HG03108 (cell line): Measurements from ENCODE around the gene MED4.
"Not testable (repeated sequence)": the region's sequence is repeated elsewhere in the genome, so short reads cannot be mapped to it uniquely, and the experiment has no call there.

ENCODE experiments used
- ATAC-seq: cut with Tn5 transposase; IDR thresholded peaks from one replicate; pipeline ENCODE4 v1.9.1; 2021; ENCODE audit warnings: moderate library complexity; ENCODE audit not compliant: unreplicated experiment

MED4 gene

DNA sequence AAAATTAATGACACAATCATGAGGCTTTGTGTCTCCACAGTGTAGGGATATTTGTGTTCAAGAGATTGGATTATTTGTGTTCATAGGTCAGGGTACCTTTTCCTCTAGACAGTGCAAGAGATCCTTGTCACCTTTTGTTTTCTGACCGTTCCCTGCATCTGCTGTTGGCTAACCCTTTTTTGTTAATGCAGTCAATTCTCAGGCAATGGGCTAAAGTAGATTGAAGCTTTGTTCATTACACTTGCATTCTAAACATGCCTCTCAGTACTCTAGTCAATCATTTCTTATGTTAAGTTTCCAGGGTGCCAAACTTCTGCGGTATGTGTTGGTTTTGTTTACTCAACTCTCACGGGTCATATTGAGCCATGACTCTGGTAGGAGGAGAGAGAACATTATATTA is 1.8 kb upstream of the MED4 start:
- ATAC-seq = no peak

DNA sequence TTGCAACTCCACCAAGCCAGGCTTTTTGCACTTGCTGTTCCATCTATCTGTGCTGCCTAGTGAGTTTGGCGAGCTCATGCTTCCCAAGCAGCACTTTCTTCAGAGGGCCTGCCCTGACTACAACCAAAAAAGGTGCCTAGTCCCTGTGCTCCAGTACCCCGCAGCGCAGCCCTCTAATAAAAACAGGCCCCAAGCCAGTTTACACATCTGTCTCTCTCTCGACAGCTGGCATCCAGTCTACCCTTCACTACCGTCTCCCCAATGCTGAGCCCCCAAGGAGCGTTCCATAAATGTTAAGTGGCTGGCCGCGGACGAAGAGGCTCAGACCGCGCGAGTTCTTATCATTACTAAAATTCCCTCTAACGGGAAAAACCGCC is 512 bp downstream of the MED4 start:
- no peak for ATAC-seq

DNA sequence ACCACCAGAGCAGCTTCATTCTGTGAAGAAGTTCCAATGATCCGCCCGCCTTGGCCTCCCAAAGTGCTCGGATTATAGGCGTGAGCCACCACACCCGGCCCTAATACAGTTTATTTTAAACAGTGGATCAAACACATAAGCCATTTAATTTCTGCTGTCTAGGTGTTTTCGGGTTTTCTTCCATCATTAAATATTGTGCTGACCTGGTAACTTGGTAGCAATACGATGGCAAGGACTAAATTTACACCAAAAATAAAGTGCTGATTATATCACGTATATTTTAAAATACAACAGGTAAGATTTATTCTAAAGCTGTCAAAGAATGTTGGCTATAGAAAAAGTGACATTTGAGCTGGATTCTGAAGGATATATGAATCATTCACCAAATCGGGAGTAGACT is 1.3 kb downstream of the MED4 start:
- no peak for ATAC-seq

DNA sequence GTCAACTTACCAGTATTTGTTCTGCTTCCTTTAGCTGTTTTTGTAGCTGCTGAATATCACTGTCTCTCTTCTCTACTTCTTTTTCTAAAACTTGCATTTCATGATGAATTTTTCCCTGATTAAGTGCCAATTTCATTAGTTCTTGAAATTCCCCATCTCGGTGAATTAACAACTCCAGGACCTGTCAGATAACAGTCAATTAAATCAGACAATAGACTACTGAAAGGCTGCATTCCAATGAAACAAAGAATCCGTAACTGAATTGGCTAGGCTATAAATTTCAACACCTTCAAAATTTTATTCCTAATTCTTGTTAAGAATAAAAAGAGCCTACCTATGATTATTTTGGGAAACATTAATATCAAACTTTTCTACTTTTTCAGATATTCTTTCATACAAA is 8.6 kb downstream of the MED4 start:
- no peak for ATAC-seq

DNA sequence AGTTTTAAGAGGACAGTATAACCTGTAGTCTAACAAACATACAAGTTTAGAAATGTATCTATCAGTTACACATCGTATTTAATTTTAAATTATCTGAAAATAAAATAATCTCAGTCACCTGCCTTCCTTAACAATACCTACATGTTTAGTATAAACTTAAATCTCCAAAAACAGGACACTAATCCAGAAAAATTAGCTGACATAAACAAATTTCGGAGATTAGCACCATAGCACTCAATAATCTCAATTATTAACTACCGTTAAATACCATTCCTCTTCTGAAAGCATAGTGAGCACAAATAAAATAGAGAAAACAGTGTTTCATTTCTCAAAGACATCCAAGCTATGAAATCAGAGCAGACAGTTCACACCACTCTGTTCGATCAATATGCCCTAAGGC is 13.2 kb downstream of the MED4 start:
- ATAC-seq = no peak

DNA sequence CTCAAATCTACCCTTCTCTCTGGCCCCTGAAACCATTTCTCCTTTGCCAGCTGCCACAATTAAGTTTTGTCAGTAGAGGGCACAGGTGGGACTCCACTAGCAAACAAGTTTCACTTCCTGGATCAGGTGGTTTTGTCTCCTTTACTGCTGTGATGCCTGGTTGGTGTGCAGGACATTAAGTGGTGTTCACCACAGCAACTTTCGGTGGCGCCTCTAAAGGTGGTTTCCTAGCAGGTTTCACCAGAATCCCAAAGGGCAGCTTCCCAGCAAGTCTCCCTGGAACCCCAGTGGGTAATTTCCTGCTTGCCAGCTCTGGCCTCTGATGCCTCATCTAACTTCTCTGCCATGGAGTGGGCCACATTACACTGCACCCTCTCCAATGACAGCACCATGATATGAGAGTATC is 16.6 kb downstream of the MED4 start:
- peak; percentile 95 for ATAC-seq

DNA sequence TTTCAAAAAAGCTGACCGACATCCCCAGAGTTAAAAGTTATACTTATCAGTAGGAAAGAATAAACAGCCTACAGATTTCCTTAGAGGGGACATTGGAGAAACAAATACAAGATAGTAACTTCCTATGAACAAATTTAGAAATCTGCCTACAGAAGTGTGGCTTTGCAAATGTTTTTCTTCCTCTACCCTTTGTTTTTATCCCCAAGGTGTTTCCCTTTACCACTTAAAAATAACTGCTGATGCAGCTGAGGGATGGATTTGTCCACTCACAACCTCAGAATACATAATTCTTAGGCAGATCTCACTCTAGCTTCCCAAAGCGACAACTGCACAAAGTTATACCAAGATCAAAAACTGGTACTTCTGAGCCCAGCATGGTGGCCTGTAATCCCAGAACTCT is 20.9 kb downstream of the MED4 start:
- no peak for ATAC-seq

DNA sequence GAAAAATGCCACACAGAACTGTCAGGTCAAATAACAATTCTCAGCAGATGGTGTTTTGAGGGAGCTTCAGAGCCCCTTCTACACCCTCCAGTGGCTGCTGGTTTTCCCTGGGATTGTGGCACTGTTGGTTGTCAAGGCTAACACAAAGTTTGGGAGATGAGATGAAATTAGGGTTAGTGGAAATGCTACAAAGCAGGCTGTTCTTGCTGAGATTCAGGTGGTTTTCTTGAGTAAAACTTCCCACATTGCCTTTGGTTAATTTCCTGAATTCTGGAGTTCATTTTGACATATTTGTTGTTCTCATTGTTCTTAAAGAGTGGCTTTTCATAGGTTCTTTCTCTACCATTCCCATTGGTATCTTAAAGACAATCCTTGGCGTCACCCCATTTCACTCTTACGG is 22.1 kb downstream of the MED4 start:
- no peak for ATAC-seq

DNA sequence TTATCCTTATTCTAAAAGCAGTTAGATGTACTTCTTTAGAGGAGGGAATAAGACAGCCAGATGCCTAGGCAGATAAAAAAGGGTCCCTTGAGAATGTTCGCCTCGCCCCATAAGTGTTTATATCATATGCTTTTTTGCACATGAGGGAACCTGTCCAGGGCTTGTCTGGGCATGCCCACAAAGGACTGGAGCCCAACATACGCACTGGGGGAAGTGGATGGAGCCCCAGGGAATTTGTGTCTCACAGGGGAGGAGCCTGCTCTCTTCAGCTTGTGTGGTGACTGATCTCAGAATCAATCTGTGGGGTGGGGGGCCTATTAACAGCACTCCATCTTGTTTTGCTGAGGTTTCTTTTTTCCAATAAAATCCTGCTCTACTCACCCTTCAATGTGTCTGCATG is 22.6 kb downstream of the MED4 start:
- ATAC-seq = no peak

DNA sequence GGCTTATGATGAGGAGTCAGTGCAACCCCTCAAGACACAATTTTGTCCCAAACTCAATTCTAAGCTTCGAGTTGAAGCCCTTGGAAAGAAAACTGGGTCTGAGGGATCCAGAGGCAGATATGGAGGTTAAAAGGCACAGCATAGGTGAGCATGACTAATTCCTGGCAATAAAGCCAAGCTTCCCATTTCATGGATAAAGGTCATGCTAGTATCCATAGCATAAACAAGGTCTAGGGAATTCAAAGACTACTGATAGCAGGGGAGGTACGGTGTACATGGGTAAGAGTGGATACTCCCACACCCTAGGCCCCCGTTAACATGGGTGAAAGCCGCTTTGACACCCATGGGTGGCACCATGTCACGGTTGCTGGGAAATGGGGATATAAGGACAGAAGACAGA is 24.0 kb downstream of the MED4 start:
- ATAC-seq = no peak

DNA sequence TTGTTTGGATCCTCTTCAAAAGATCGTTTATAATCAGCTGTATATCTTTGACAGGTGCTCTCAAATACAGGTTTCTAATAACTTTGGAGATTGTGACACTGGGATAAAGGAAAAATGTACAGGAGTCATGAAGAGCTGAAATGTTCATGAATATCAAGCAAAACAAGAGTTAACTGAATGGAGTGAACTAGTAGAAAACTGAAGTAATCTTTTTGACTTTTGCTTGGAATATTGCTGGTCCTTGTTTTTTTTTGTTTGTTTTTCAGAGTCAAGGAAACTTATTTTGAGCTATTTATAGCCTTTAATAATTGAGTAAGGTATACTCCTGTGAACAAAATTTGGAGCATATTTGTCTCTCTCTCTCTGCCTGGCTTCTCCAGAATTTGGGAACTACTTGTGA is 25.3 kb downstream of the MED4 start:
- ATAC-seq = no peak

DNA sequence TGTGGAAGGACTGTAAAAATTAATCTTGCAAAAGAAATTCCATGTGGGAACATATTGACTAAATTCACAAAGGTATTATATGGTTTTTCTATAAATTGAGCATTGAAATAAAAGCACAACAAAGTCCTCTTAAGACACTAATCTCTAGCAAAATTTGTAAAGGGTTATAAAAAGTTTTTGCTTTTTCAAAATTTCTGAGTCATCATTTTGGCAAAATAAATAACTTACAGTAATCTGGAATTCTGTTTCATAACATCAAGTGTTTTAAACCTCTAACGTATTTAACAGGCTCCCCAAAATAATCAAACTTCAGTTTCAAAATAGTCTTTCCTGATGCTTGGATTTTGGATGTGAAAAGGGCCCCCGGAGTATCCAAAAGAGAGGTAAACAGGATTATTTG is 26.0 kb downstream of the MED4 start:
- no peak for ATAC-seq

DNA sequence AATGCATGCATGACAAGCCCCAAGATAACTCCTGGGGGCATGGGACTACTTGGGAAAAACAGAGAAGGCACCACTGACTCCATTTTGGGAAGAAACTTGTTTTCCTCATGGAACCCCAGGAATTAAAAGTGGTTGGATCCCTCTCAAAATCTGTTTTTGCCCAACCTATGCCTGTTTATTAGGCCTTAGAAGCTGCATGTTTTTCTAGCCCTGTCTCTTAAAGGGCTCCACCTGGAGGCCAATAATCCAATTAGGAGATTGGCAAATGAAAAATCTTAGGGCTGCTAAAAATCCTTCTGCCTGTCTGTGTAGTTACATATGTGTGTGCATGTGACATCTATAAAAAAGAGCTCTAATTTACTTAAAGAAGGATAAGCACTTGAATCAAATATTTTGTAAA is 26.9 kb downstream of the MED4 start:
- no peak for ATAC-seq

DNA sequence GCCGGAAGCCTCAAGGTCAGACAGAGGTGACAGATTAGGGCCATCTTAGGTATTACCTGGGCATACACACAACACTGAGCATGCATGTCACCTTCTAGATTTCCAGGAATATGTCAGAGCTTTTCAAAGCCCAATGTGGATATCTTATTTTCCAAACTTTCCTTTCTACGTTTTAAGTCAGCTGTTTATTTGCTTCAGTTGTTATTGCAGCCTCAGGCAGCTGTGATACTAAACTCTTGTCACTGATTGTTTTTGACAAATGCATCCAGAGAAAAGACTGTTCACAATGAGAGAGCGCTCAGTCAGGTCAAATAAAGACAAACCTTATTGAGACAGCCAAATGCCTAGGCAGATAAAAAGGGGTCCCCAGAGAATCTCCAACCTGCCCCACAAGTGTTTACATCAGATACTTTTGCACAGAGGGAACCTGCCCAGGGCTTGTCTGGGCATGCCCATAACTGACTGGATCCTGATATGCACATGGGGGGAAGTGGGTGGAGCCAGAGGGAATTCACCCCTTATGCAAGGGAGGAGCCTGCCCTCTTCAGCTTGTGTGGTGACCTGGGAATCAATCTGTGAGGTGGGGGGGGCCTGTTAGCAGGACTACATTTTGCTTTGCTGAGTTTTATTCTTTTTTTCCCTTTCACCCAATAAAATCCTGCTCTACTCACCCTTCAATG is 28.5 kb downstream of the MED4 start:
- no peak for ATAC-seq

DNA sequence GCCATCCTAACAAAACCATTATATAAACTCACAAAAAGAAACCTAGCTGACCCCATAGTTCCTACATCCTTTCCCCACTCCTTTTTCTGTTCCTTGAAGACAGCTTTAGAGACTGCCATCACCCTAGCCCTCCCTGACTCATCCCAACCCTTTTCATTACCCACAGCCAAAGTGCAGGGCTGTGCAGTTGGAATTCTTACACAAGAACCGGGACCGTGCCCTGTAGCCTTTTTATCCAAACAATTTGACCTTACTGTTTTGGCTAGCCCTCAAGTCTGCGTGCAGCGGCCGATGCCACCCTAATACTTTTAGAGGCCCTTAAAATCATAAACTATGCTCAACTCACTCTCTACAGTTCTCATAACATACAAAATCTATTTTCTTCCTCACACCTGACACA is 35.0 kb downstream of the MED4 start:
- ATAC-seq = not testable (repeated sequence)

DNA sequence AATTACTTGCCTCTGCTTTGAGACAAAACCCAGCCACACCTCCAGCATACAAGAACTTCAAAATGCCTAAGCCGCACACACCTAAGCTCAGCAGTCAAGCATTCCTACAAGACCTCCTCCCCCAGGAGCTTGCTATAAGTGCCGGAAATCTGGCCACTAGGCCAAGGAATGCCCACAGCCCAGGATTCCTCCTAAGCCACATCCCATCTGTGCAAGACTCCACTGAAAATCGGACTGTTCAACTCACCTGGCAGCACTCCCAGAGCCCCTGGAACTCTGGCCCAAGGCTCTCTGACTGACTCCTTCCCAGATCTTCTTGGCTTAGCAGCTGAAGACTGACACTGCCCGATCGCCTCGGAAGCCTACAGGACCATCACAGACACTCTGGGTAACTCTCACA is 36.4 kb downstream of the MED4 start:
- ATAC-seq = not testable (repeated sequence)

DNA sequence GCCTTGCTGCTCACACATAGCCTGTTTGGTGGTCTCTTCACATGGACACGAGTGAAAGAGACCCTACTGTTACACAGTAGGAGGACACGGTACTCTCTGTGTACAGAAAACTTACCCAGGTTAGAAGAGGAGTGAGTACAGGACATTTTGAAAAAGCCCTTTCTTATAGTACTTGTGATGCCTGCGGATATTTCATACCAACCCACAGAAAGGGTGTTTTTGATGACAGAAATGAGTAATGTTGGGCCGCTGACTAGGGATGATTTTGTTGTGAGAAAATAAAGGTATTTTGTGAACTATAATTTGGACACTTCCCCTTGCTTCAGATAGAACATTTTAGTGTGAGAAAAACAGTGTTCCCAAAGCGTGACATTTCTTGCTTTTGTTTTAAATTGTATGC is 39.2 kb downstream of the MED4 start:
- ATAC-seq = no peak

DNA sequence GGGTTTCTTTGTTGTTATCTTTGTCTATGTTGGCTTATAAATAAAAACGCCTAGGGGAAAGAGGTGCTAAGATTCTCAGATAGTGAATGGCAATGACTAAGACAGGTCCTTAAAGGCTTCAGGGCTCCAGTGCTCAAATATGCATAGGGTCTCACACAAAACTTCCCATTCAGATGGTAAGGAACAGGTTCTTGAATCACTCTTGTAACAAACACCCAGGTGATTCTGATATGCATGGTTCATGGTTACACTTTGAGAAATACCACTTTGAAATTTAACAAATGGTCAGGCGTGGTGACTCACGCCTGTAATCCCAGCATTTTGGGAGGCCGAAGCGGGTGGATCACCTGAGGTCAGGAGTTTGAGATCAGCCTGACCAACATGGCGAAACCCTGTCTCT is 40.3 kb downstream of the MED4 start:
- ATAC-seq = no peak

DNA sequence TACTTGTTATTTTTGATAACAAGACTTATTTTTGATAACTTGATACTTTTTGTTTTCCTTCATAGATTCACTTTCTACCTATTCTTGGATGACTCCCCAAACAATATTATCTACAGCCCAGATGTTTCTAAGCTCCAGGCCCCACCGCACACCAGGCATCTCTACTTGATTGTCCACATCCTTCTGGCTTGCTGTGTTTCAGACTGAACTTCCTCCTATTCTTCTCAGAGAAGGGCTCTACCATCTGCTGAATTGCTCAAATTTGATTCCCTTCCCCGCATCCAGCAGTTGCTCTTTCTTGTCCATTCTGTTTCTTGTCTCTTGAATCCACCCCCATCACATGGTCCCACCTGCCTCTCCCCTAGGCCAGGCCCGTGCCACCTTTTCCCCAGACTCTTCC is 44.4 kb downstream of the MED4 start:
- ATAC-seq = no peak

DNA sequence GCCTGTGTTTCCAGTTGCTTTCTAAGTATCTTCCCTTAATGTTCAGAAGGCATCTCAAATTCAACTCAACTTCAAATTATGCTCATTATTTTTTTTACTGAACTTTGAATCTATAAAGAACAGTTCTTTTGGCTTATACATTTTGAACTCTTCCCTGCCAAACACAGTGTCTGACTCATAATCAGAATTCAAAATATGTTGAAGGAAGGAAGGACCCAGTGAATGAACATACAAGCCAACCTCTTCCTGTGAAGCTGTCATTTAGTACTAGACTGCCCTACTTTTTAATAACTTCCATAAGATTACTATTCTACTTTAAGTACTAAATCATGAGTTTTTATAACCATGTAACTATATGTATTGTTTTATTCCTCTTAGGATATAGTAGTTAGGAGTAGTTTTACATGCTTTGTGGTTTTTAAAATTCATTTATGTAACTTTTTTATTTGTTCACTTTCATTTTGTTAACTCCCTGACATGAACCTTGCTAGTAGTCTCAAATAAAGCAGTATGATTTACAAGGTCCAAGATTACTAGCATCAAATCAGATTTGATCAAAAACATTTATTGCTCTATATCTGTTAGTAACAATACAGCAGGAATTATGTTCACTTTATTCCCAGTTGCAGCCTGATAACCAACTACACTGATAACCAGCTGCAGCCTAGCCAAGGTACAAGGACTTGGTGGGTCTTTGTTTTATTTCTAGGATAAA is 51.0 kb downstream of the MED4 start:
- peak; percentile 50 for ATAC-seq

DNA sequence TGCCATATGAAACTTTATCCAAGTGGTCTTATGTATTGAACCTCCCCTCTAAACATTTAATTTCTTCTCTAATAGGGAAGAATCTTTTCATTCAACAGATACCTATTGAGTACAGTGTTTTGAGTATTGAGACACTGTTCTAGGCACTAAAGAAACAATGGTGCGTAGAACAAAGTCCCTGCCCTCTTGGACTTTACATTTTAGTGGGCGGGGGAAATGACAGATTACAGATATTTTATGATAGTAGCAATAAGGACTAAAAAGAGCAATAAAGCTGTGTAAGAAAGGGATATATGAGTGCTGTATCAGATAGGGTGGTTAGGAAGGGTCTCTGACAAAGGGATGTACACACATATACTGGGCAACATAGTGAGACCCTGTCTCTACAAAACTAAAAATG is 52.0 kb downstream of the MED4 start:
- ATAC-seq = no peak

DNA sequence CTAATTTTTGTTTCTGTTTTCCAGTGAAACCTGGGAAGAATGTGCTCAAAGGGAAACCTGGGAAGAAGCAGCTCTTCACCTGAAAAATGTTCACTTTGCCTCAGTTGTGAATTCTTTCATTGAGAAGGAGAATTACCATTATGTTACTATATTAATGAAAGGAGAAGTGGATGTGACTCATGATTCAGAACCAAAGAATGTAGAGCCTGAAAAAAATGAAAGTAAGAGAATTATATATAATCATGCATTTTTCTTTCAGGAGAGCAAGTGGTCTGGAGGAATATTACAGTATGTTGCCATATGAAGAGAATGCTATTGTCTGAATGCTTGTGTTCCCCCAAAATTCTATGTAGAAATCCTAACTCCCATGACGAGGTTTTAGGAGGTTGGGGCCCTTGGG is 54.0 kb downstream of the MED4 start:
- ATAC-seq = no peak

DNA sequence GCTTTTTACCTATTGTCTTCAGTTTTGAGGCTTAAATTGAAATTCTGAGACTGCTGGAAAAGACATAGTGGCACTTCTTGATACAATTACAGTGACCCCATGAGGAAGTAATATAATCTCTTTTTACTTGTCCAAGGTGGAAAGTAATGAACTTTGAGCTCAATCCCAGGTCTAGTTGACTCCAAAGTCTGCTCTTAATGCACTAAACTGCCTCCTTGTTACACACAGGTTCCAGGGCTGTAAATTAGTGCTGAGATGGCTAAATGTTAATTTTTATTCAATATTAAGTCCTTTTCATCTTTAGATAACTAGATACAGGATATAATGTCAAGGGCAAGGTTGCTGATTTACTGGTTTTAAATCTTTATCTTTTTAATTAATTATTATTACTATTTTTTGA is 54.9 kb downstream of the MED4 start:
- no peak for ATAC-seq
